Measurements from ENCODE around the gene TFR2.
A peak's percentile ranks its signal among the peaks of the same experiment; 100 is the strongest.

Gene TFR2

GRCh38 chr7:100586266-100587025, 54.9 kb downstream of the TFR2 start, which contains the start of gene FBXO24:
TSS of gene FBXO24 (plus strand) at chr7:100586328. CDS start at chr7:100586626, 298 bp downstream.
- peak; percentile 93 to 98 for DNase-seq (ENCODE audit: low read depth in 2 of 2)

GRCh38 chr7:100585511-100586265, 55.7 kb downstream of the TFR2 start, which contains the start of gene LRCH4:
TSS of gene LRCH4 (minus strand) at chr7:100586129. CDS start at chr7:100586100, 29 bp downstream.
- DNase-seq (ENCODE audit: low read depth in 2 of 2), result no peak

GRCh38 chr7:100584683-100585510, 56.5 kb downstream of the TFR2 start:
- no peak for DNase-seq (ENCODE audit: low read depth in 2 of 2)

GRCh38 chr7:100584054-100584682, 57.2 kb downstream of the TFR2 start:
- no peak for DNase-seq (ENCODE audit: low read depth in 2 of 2)

GRCh38 chr7:100583132-100584053, 58.0 kb downstream of the TFR2 start:
- peak in 1 of 2 donors; percentile 22 for DNase-seq (ENCODE audit: low read depth in 2 of 2)

- DNase-seq (ENCODE audit: low read depth in 2 of 2), result no peak
These were observed 58.7 kb downstream of the TFR2 start for GRCh38 chr7:100582650-100583049.

GRCh38 chr7:100582041-100582579, 59.2 kb downstream of the TFR2 start:
- DNase-seq (ENCODE audit: low read depth in 2 of 2), result no peak

- DNase-seq (ENCODE audit: low read depth in 2 of 2), result no peak
These were observed 60.7 kb downstream of the TFR2 start for GRCh38 chr7:100580466-100581283.

- DNase-seq (ENCODE audit: low read depth in 2 of 2), result no peak
These were observed 62.8 kb downstream of the TFR2 start for GRCh38 chr7:100578246-100579183.

- no peak for DNase-seq (ENCODE audit: low read depth in 2 of 2)
These were observed 63.8 kb downstream of the TFR2 start for GRCh38 chr7:100577507-100577906.

GRCh38 chr7:100577103-100577502, 64.2 kb downstream of the TFR2 start:
- DNase-seq (ENCODE audit: low read depth in 2 of 2), result no peak

- DNase-seq (ENCODE audit: low read depth in 2 of 2), result no peak
These were observed 64.9 kb downstream of the TFR2 start for GRCh38 chr7:100576384-100576993.

- no peak for DNase-seq (ENCODE audit: low read depth in 2 of 2)
These were observed 65.5 kb downstream of the TFR2 start for GRCh38 chr7:100575746-100576383.

- DNase-seq (ENCODE audit: low read depth in 2 of 2), result no peak
These were observed 66.1 kb downstream of the TFR2 start for GRCh38 chr7:100575206-100575631.

- DNase-seq (ENCODE audit: low read depth in 2 of 2), result no peak
These were observed 66.8 kb downstream of the TFR2 start for GRCh38 chr7:100574362-100575205.

- DNase-seq (ENCODE audit: low read depth in 2 of 2), result no peak
These were observed 67.5 kb downstream of the TFR2 start, which contains the start of gene SAP25 for GRCh38 chr7:100573691-100574361. TSS of gene SAP25 (minus strand) at chr7:100573900. CDS start at chr7:100573742, 158 bp downstream.

Data from stimulated activated CD4-positive, alpha-beta T cell treated with anti-CD3 and anti-CD28 coated beads, Interleukin-1b, Interleukin-23, amount 100 ng/mL, for 1 hour (primary cell).